Uterus (tissue), 4 donors: ENCODE measurements around the gene SPPL2A. TPM values are rescaled to one million over a fixed set of nuclear protein-coding genes. Genes with fewer than 3 reads are reported as not detected.

Experiments
- DNase-seq, 2 donors: peaks; one replicate each; pipeline ENCODE4 v3.0.0-alpha.2; 2019 to 2020
- H3K27ac ChIP-seq, 2 donors: fragments of 200-600 bp; sonication (generic); 1 replicate in 1 of 2; 2 replicates in 1 of 2; pipeline ENCODE4 v1.5.1; 2016 to 2018
- H3K27me3 ChIP-seq, 2 donors: fragments of 200-600 bp; sonication (generic); one replicate each; pipeline ENCODE4 v1.5.1; 2018 to 2019; ENCODE audit warnings: control low read depth in 1 of 2
- H3K36me3 ChIP-seq, 2 donors: fragments of 200-600 bp; sonication (generic); one replicate each; pipeline ENCODE4 v1.5.1; 2019; ENCODE audit warnings: control low read depth in 1 of 2
- H3K4me1 ChIP-seq, 2 donors: fragments of 200-600 bp; sonication (generic); one replicate each; pipeline ENCODE4 v1.5.1; 2018 to 2019; ENCODE audit warnings: control low read depth in 1 of 2
- H3K4me3 ChIP-seq, 2 donors: fragments of 200-600 bp; sonication (generic); 1 replicate in 1 of 2; 2 replicates in 1 of 2; pipeline ENCODE4 v1.5.1; 2018 to 2019; ENCODE audit warnings: mild to moderate bottlenecking in 1 of 2
- H3K9me3 ChIP-seq, 2 donors: fragments of 200-600 bp; sonication (generic); one replicate each; pipeline ENCODE4 v1.5.1; 2019; ENCODE audit warnings: control low read depth in 1 of 2
- CTCF ChIP-seq, 4 experiments: fragments of 200-600 bp in 2 of 4; fragments of 450-650 bp in 2 of 4; sonication (generic) in 2 of 4; IDR thresholded peaks; one replicate each; pipeline ENCODE4 v1.5.1; 2016 to 2019; ENCODE audit warnings: antibody characterized with exemption in 4 of 4, mild to moderate bottlenecking in 2 of 4, moderate library complexity in 1 of 4
- POLR2A ChIP-seq, 2 donors: fragments of 450-650 bp; IDR thresholded peaks; one replicate each; pipeline ENCODE4 v1.6.1; 2016; ENCODE audit warnings: antibody characterized with exemption in 2 of 2, mild to moderate bottlenecking in 1 of 2, moderate library complexity in 1 of 2
- intact Hi-C: fragments of 100-400 bp; cut with DNase I; formaldehyde crosslinking; loops from one replicate; pipeline ENCODE4 v1.15.1; 2023; ENCODE audit warnings: low total_unique reads
- total RNA-seq, 4 donors: library from RNA; depleted of rRNA in 3 of 4; stranded (reverse); fragments of >200 nt in 3 of 4; gene quantifications; one replicate each; pipeline versions ENCODE4 v1.1.0 to v1.2.4, GENCODE V29; 2014 to 2023
- donor health status: DM: yes; HTN: yes; CAD: no.

The SPPL2A gene
- total RNA-seq, 4 donors from 2014 or later: 52.6 to 193 (median 101) TPM

GRCh38 chr15:50751394-50751793, 14.1 kb downstream of the SPPL2A start:
- TF ChIP-seq POLR2A (IDR thresholded peaks at IDR 0.05) (no peak), CTCF (IDR thresholded peaks at IDR 0.05) (no peak)
- no peaks in the 10 kb centered on the region for H3K4me1 ChIP-seq
- no peak for DNase-seq
- no peaks in the 10 kb centered on the region for H3K36me3 ChIP-seq
- H3K9me3 ChIP-seq: no peaks in the 10 kb centered on the region
- no peaks in the 10 kb centered on the region for H3K27me3 ChIP-seq
- no peak overlapping the region for H3K4me3 ChIP-seq
- intact Hi-C loops: no loop called here
- H3K27ac ChIP-seq: no peak overlapping the region

GRCh38 chr15:50750227-50750705, 15.2 kb downstream of the SPPL2A start:
- intact Hi-C loops: no loop called here
- DNase-seq: no peak
- TF ChIP-seq POLR2A (IDR thresholded peaks at IDR 0.05) (no peak), CTCF (IDR thresholded peaks at IDR 0.05) (no peak)
- H3K9me3 ChIP-seq: no peaks in the 10 kb centered on the region
- no peaks in the 10 kb centered on the region for H3K4me1 ChIP-seq
- H3K27ac ChIP-seq: no peak overlapping the region
- H3K36me3 ChIP-seq: no peaks in the 10 kb centered on the region
- no peaks in the 10 kb centered on the region for H3K27me3 ChIP-seq
- H3K4me3 ChIP-seq: no peak overlapping the region

- Histone ChIP-seq H3K27ac (no peak overlapping the region), H3K4me3 (no peak overlapping the region), H3K36me3 (no peaks in the 10 kb centered on the region), H3K9me3 (no peaks in the 10 kb centered on the region), H3K4me1 (no peaks in the 10 kb centered on the region), H3K27me3 (no peaks in the 10 kb centered on the region)
- intact Hi-C loops: no loop called here
- no peak for DNase-seq
- no peak for TF ChIP-seq POLR2A (IDR thresholded peaks at IDR 0.05)
- TF ChIP-seq CTCF (IDR thresholded peaks at IDR 0.05): no peak
Measured at GRCh38 chr15:50747523-50747922, 18.0 kb downstream of the SPPL2A start.

- no peak for DNase-seq
- Histone ChIP-seq H3K4me3 (no peak overlapping the region), H3K36me3 (no peaks in the 10 kb centered on the region), H3K27me3 (no peaks in the 10 kb centered on the region), H3K4me1 (no peaks in the 10 kb centered on the region), H3K9me3 (no peaks in the 10 kb centered on the region), H3K27ac (no peak overlapping the region)
- intact Hi-C loops: no loop called here
- no peak for TF ChIP-seq POLR2A (IDR thresholded peaks at IDR 0.05)
- TF ChIP-seq CTCF (IDR thresholded peaks at IDR 0.05): no peak
Measured at GRCh38 chr15:50744601-50745000, 20.9 kb downstream of the SPPL2A start.

- no peaks in the 10 kb centered on the region for H3K4me1 ChIP-seq
- no peaks in the 10 kb centered on the region for H3K9me3 ChIP-seq
- TF ChIP-seq CTCF (IDR thresholded peaks at IDR 0.05) (no peak), POLR2A (IDR thresholded peaks at IDR 0.05) (no peak)
- intact Hi-C loops: no loop called here
- no peaks in the 10 kb centered on the region for H3K27me3 ChIP-seq
- no peak for DNase-seq
- H3K4me3 ChIP-seq: no peak overlapping the region
- no peak overlapping the region for H3K27ac ChIP-seq
- no peaks in the 10 kb centered on the region for H3K36me3 ChIP-seq
Measured at GRCh38 chr15:50740955-50741354, 24.6 kb downstream of the SPPL2A start.
